Right atrium auricular region (tissue), 2 donors: ENCODE results near the gene UQCC3. TPM values are rescaled to one million over a fixed set of nuclear protein-coding genes. Genes with fewer than 3 reads are reported as not detected.
A peak's percentile ranks its signal among the peaks of the same experiment; 100 is the strongest.

Experiments used
- DNase-seq: peaks from one replicate; pipeline ENCODE4 v3.0.0-alpha.2; 2019; ENCODE audit warnings: low spot score
- H3K27ac ChIP-seq, 2 donors: fragments of 200-600 bp; sonication (generic); 1 replicate in 1 of 2; 2 replicates in 1 of 2; pipeline ENCODE4 v1.5.1; 2016 to 2019
- H3K27me3 ChIP-seq, 2 donors: fragments of 200-600 bp; sonication (generic); one replicate each; pipeline versions ENCODE4 v1.5.1 to v1.6.0; 2017 to 2019
- H3K36me3 ChIP-seq: fragments of 200-600 bp; sonication (generic); one replicate; pipeline ENCODE4 v1.5.1; 2016
- H3K4me1 ChIP-seq, 2 donors: fragments of 200-600 bp; sonication (generic); one replicate each; pipeline versions ENCODE4 v1.5.1 to v1.6.0; 2017 to 2019
- H3K4me3 ChIP-seq, 2 donors: fragments of 200-600 bp; sonication (generic); 1 replicate in 1 of 2; 2 replicates in 1 of 2; pipeline ENCODE4 v1.5.1; 2017 to 2019; ENCODE audit warnings: mild to moderate bottlenecking in 1 of 2, moderate library complexity in 1 of 2
- H3K9me3 ChIP-seq, 2 donors: fragments of 200-600 bp; sonication (generic); one replicate each; pipeline ENCODE4 v1.5.1; 2019
- CTCF ChIP-seq, 2 donors: fragments of 200-600 bp; sonication (generic); IDR thresholded peaks; one replicate each; pipeline ENCODE4 v1.5.1; 2019; ENCODE audit warnings: antibody characterized with exemption in 2 of 2
- total RNA-seq, 2 donors: library from RNA; depleted of rRNA; stranded (reverse); fragments of >200 nt; gene quantifications; one replicate each; pipeline ENCODE4 v1.1.0, GENCODE V29; 2016

UQCC3 gene
- total RNA-seq, 2 donors from 2014 or later, result 5.0 to 8.7 TPM

GRCh38 chr11:62708392-62708791 lies 36.9 kb downstream of the UQCC3 start:
- Histone ChIP-seq H3K9me3 (no peaks in the 10 kb centered on the region), H3K36me3 (peaks cover 18% of the 10 kb centered on the region), H3K4me3 (peak overlapping the region in 1 of 2 donors; percentile 61), H3K27ac (peak overlapping the region; percentile 93 to 98), H3K4me1 (peaks cover 0 to 51% of the 10 kb centered on the region in 2 donors), H3K27me3 (no peaks in the 10 kb centered on the region)
- TF ChIP-seq CTCF (IDR thresholded peaks at IDR 0.05), result no peak
- DNase-seq, result no peak

GRCh38 chr11:62708793-62709192 lies 37.3 kb downstream of the UQCC3 start:
- Histone ChIP-seq H3K4me1 (peaks cover 0 to 55% of the 10 kb centered on the region in 2 donors), H3K4me3 (peak overlapping the region; percentile 57 to 61), H3K36me3 (peaks cover 22% of the 10 kb centered on the region), H3K9me3 (no peaks in the 10 kb centered on the region), H3K27ac (peak overlapping the region; percentile 93 to 98), H3K27me3 (no peaks in the 10 kb centered on the region)
- TF ChIP-seq CTCF (IDR thresholded peaks at IDR 0.05), result no peak
- no peak for DNase-seq

- H3K27ac ChIP-seq, result peak overlapping the region; percentile 93 to 98
- peak overlapping the region; percentile 57 to 61 for H3K4me3 ChIP-seq
- H3K4me1 ChIP-seq, result peaks cover 0 to 61% of the 10 kb centered on the region in 2 donors
- no peaks in the 10 kb centered on the region for H3K27me3 ChIP-seq
- peaks cover 29% of the 10 kb centered on the region for H3K36me3 ChIP-seq
- peak in 1 of 2 donors; percentile 30 for TF ChIP-seq CTCF (IDR thresholded peaks at IDR 0.05)
- no peaks in the 10 kb centered on the region for H3K9me3 ChIP-seq
- DNase-seq, result peak; percentile 99
These were observed 38.0 kb downstream of the UQCC3 start for GRCh38 chr11:62709247-62710000.

GRCh38 chr11:62710001-62710345 lies 38.5 kb downstream of the UQCC3 start:
- DNase-seq, result no peak
- Histone ChIP-seq H3K4me3 (peak overlapping the region; percentile 57 to 61), H3K27me3 (no peaks in the 10 kb centered on the region), H3K9me3 (no peaks in the 10 kb centered on the region), H3K4me1 (peaks cover 0 to 65% of the 10 kb centered on the region in 2 donors), H3K27ac (peak overlapping the region; percentile 93 to 98), H3K36me3 (peaks cover 34% of the 10 kb centered on the region)
- TF ChIP-seq CTCF (IDR thresholded peaks at IDR 0.05), result no peak

- Histone ChIP-seq H3K36me3 (peaks cover 58% of the 10 kb centered on the region), H3K4me1 (peaks cover 0 to 48% of the 10 kb centered on the region in 2 donors)
These were observed 40.9 kb downstream of the UQCC3 start for GRCh38 chr11:62712276-62712812.

More at GRCh38 chr11:62712276-62712812, 40.9 kb downstream of the UQCC3 start:
- Histone ChIP-seq H3K27ac (peak overlapping the region; percentile 36 to 77), H3K4me3 (no peak overlapping the region), H3K9me3 (no peaks in the 10 kb centered on the region), H3K27me3 (no peaks in the 10 kb centered on the region)
- no peak for TF ChIP-seq CTCF (IDR thresholded peaks at IDR 0.05)
- DNase-seq, result no peak
